HCT116 (cell line): ENCODE data around the gene AADAC. TPM values are rescaled to one million over a fixed set of nuclear protein-coding genes. Genes with fewer than 3 reads are reported as not detected.

Experiments
- ATAC-seq: fragments of 200-7000 bp; cut with Tn5 transposase; 2 replicates; pipeline ENCODE4 v1.9.1; 2020; ENCODE audit warnings: mild to moderate bottlenecking, moderate library complexity
- BruUV-seq: library from RNA; stranded (reverse); fragments of 400-500 nt; replicated peaks from 2 replicates; lab custom pipeline; 2021; lab: Mats Ljungman, UMichigan
- CTCF ChIA-PET: fragments of 300-600 bp; sonication (Branson Sonifier 250); formaldehyde crosslinking; loops from one replicate; lab custom pipeline; 2021; ENCODE audit warnings: antibody characterized with exemption; lab: Charles Lee
- POLR2A ChIA-PET: fragments of 300-600, 350-600 bp; sonication (Branson Sonifier 250); formaldehyde crosslinking; loops from one replicate; lab custom pipeline; 2021; ENCODE audit warnings: antibody characterized with exemption; lab: Charles Lee
- RAD21 ChIA-PET, 2 experiments: fragments of 300-600 bp; sonication (Branson Sonifier 250); formaldehyde crosslinking; loops; one replicate each; lab custom pipeline; 2023; ENCODE audit warnings: low total read pairs in 2 of 2; ENCODE audit not compliant: uncharacterized antibody in 2 of 2, unreplicated experiment in 2 of 2, low non-redundant PET in 1 of 2; lab: Charles Lee
- DNase-seq: peaks from one replicate; pipeline ENCODE4 v3.0.0-alpha.2; 2010; ENCODE audit warnings: low read depth, low spot score
- H2AFZ ChIP-seq: fragments of 200-600 bp; shearing (Covaris generic), sonication (generic); 2 replicates; pipeline ENCODE4 v1.6.1; 2017; ENCODE audit warnings: low read depth, mixed run types, mixed read lengths, antibody characterized with exemption, low read length; ENCODE audit not compliant: poor library complexity, severe bottlenecking
- H3K27ac ChIP-seq: 2 replicates; pipeline ENCODE4 v1.5.1; 2012; ENCODE audit warnings: low read depth, low read length
- H3K27me3 ChIP-seq: fragments of 200-600 bp; sonication (generic); 2 replicates; pipeline ENCODE4 v1.6.1; 2016; ENCODE audit warnings: mixed run types, low read length, mixed read lengths; ENCODE audit not compliant: insufficient read depth
- H3K36me3 ChIP-seq, 2 experiments: fragments of 200-500 bp in 1 of 2; fragments of 200-600 bp in 1 of 2; sonication (Bioruptor generic) in 1 of 2; sonication (generic) in 1 of 2; 2 replicates each; pipeline versions ENCODE4 v1.5.1 to v1.6.1; 2014 to 2016; ENCODE audit warnings: low read length in 2 of 2, inconsistent platforms in 1 of 2, mixed read lengths in 1 of 2, mixed run types in 1 of 2; ENCODE audit not compliant: insufficient read depth in 2 of 2, control insufficient read depth in 1 of 2
- H3K4me1 ChIP-seq, 2 experiments: fragments of 200-600 bp in 1 of 2; sonication (generic) in 1 of 2; 2 replicates each; pipeline versions ENCODE4 v1.5.1 to v1.6.1; 2012 to 2017; ENCODE audit warnings: low read length in 2 of 2, inconsistent platforms in 1 of 2, mild to moderate bottlenecking in 1 of 2, mixed read lengths in 1 of 2, mixed run types in 1 of 2, moderate library complexity in 1 of 2; ENCODE audit not compliant: insufficient read depth in 2 of 2, control insufficient read depth in 1 of 2
- H3K4me2 ChIP-seq: fragments of 200-600 bp; sonication (generic); 2 replicates; pipeline ENCODE4 v1.6.1; 2017; ENCODE audit warnings: mixed run types, low read length, mixed read lengths
- H3K4me3 ChIP-seq, 2 experiments: fragments of 200-600 bp in 1 of 2; sonication (generic) in 1 of 2; replicated peaks in 1 of 2; 2 replicates each; pipeline ENCODE4 v1.5.1; 2011 to 2016; ENCODE audit warnings: low read length in 2 of 2, control low read depth in 1 of 2, low read depth in 1 of 2, mild to moderate bottlenecking in 1 of 2, mixed read lengths in 1 of 2, mixed run types in 1 of 2
- H3K79me2 ChIP-seq: fragments of 200-600 bp; sonication (generic); 2 replicates; pipeline ENCODE4 v1.6.1; 2017; ENCODE audit warnings: mild to moderate bottlenecking, mixed run types, low read length, moderate library complexity, mixed read lengths; ENCODE audit not compliant: insufficient read depth
- H3K9ac ChIP-seq: fragments of 200-600 bp; sonication (generic); 2 replicates; pipeline ENCODE4 v1.6.1; 2016; ENCODE audit warnings: low read length, mixed read lengths
- H3K9me2 ChIP-seq: fragments of 200-600 bp; sonication (generic), shearing (Covaris generic); 2 replicates; pipeline ENCODE4 v1.6.1; 2017; ENCODE audit warnings: mixed run types, mild to moderate bottlenecking, moderate library complexity; ENCODE audit not compliant: insufficient read depth
- H3K9me3 ChIP-seq, 2 experiments: fragments of 200-500 bp in 1 of 2; fragments of 200-600 bp in 1 of 2; sonication (Bioruptor generic) in 1 of 2; sonication (generic) in 1 of 2; 2 replicates each; pipeline ENCODE4 v1.6.1; 2014 to 2017; ENCODE audit warnings: low read length in 2 of 2, mixed read lengths in 2 of 2, inconsistent platforms in 1 of 2, low read depth in 1 of 2, mild to moderate bottlenecking in 1 of 2, mixed run types in 1 of 2, moderate library complexity in 1 of 2; ENCODE audit not compliant: control insufficient read depth in 1 of 2, insufficient read depth in 1 of 2
- H4K20me1 ChIP-seq: fragments of 200-600 bp; sonication (generic), shearing (Covaris generic); 2 replicates; pipeline ENCODE4 v1.6.1; 2017; ENCODE audit warnings: mixed run types, mild to moderate bottlenecking, moderate library complexity; ENCODE audit not compliant: insufficient read depth
- CBX3 ChIP-seq: IDR thresholded peaks from 2 replicates; pipeline ENCODE4 v1.6.1; 2012; ENCODE audit warnings: low read depth
- CEBPB ChIP-seq: IDR thresholded peaks from 2 replicates; pipeline ENCODE4 v1.6.1; 2012; ENCODE audit warnings: low read depth
- JUND ChIP-seq: IDR thresholded peaks from 2 replicates; pipeline ENCODE4 v1.6.1; 2012
- MAX ChIP-seq: IDR thresholded peaks from 2 replicates; pipeline ENCODE4 v1.6.1; 2012
- POLR2A ChIP-seq: IDR thresholded peaks from 2 replicates; pipeline ENCODE4 v1.7.0; 2011; ENCODE audit warnings: borderline replicate concordance; ENCODE audit not compliant: insufficient read depth, insufficient read length; ENCODE audit errors: extremely low read depth
- SIN3A ChIP-seq: IDR thresholded peaks from 2 replicates; pipeline ENCODE4 v1.6.1; 2012; ENCODE audit warnings: low read depth
- SP1 ChIP-seq: IDR thresholded peaks from 2 replicates; pipeline ENCODE4 v1.6.1; 2012; ENCODE audit warnings: low read depth
- YY1 ChIP-seq: IDR thresholded peaks from 2 replicates; pipeline ENCODE4 v1.6.1; 2011; ENCODE audit warnings: low read length, low read depth, moderate library complexity, mild to moderate bottlenecking; ENCODE audit not compliant: insufficient replicate concordance; ENCODE audit errors: extremely low read depth
- ZFX ChIP-seq: fragments of 450-650 bp; IDR thresholded peaks from 2 replicates; pipeline ENCODE4 v1.6.1; 2017
- ZNF274 ChIP-seq: fragments of 200-500 bp; sonication (Bioruptor generic); IDR thresholded peaks from 2 replicates; pipeline ENCODE4 v1.6.1; 2014; ENCODE audit warnings: mild to moderate bottlenecking, low read depth, low read length, inconsistent platforms
- intact Hi-C: fragments of 100-400 bp; cut with micrococcal nuclease; formaldehyde crosslinking; loops from 2 replicates; pipeline ENCODE4 v1.10.0; 2022
- total RNA-seq: library from RNA; stranded (reverse); gene quantifications from one replicate; pipeline ENCODE4 v1.2.1, GENCODE V29; 2021; ENCODE audit not compliant: unreplicated experiment
- TF ChIP-seq, protein P1 (sequence below): IDR thresholded peaks from 2 replicates; pipeline ENCODE4 v1.6.1; 2011; ENCODE audit warnings: mild to moderate bottlenecking, low read length, moderate library complexity; ENCODE audit not compliant: insufficient replicate concordance; ENCODE audit errors: extremely low read depth
- TF ChIP-seq, protein P2 (sequence below): IDR thresholded peaks from 2 replicates; pipeline ENCODE4 v1.6.1; 2012
- TF ChIP-seq, protein P3 (sequence below), 3 experiments: fragments of 200-600 bp in 1 of 3; sonication (generic) in 1 of 3; IDR thresholded peaks in 2 of 3; conservative IDR thresholded peaks in 1 of 3; 2 replicates each; pipeline ENCODE4 v1.5.1; 2012 to 2017; ENCODE audit warnings: low read depth in 2 of 3, low read length in 2 of 3, antibody characterized with exemption in 1 of 3, borderline replicate concordance in 1 of 3, control low read depth in 1 of 3, mild to moderate bottlenecking in 1 of 3, mixed read lengths in 1 of 3, mixed run types in 1 of 3, moderate library complexity in 1 of 3; ENCODE audit not compliant: insufficient read depth in 1 of 3

Gene AADAC
- total RNA-seq, 1 experiment from 2014 or later: 3.8 TPM

DNA sequence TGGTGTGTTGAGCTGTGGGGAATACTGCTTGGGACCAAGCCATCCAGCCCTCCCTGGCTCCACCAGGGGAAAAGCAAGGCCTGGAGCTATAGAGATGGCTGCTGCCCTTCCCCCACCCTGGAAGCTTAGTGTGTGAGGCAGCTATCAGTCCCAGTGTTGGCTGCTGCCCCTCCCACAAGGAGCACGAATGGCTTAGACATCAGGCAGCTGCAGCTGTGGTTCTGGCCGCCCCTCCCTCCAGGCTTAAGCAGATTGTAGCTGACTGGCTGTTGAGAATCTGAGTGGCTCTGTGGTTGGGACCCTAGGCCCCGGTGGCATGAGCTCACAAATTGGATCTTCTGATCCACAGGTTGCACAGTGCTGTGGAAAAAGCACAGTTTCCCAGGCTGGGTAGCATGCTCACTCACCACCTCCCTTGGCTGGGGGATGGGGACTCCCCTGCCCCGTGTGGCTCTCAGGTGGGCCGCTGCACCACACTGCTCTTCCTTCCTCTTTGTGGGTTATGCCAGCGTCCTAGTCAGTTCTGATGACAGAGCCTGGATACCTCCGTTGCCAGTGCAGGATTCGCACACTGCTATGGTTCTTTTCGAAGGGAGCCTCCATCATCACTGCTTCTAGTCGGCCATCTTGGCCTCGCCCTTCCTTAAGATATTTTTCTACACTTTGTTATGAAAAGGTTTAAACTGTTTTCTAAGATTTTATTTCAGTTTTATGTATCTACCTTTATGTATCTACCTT lies 38.3 kb downstream of the AADAC start:
- no peaks in the 10 kb centered on the region for H4K20me1 ChIP-seq
- H3K9ac ChIP-seq: no peak overlapping the region
- no peaks in the 10 kb centered on the region for H3K27me3 ChIP-seq
- H3K4me3 ChIP-seq: no peak overlapping the region
- no TSS peak for BruUV-seq
- no peaks in the 10 kb centered on the region for H3K36me3 ChIP-seq
- no peaks in the 10 kb centered on the region for H3K4me1 ChIP-seq
- ChIA-PET POLR2A (no interaction called here), CTCF (no interaction called here)
- no peak overlapping the region for H2AFZ ChIP-seq
- no peak overlapping the region for H3K4me2 ChIP-seq
- intact Hi-C loops: no loop called here
- H3K27ac ChIP-seq: no peak overlapping the region
- ATAC-seq (no peak), DNase-seq (no peak)
- H3K9me2 ChIP-seq: no peaks in the 10 kb centered on the region
- H3K79me2 ChIP-seq: no peaks in the 10 kb centered on the region
- TF ChIP-seq MAX (no peak), CBX3 (no peak), CEBPB (no peak), ZFX (no peak), SIN3A (no peak), YY1 (no peak), ZNF274 (no peak), SP1 (no peak), JUND (no peak), POLR2A (no peak)
- TF ChIP-seq, protein P1, sequence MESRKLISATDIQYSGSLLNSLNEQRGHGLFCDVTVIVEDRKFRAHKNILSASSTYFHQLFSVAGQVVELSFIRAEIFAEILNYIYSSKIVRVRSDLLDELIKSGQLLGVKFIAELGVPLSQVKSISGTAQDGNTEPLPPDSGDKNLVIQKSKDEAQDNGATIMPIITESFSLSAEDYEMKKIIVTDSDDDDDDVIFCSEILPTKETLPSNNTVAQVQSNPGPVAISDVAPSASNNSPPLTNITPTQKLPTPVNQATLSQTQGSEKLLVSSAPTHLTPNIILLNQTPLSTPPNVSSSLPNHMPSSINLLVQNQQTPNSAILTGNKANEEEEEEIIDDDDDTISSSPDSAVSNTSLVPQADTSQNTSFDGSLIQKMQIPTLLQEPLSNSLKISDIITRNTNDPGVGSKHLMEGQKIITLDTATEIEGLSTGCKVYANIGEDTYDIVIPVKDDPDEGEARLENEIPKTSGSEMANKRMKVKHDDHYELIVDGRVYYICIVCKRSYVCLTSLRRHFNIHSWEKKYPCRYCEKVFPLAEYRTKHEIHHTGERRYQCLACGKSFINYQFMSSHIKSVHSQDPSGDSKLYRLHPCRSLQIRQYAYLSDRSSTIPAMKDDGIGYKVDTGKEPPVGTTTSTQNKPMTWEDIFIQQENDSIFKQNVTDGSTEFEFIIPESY: no peak
- TF ChIP-seq, protein P2, sequence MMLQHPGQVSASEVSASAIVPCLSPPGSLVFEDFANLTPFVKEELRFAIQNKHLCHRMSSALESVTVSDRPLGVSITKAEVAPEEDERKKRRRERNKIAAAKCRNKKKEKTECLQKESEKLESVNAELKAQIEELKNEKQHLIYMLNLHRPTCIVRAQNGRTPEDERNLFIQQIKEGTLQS: no peak
- TF ChIP-seq, protein P3, sequence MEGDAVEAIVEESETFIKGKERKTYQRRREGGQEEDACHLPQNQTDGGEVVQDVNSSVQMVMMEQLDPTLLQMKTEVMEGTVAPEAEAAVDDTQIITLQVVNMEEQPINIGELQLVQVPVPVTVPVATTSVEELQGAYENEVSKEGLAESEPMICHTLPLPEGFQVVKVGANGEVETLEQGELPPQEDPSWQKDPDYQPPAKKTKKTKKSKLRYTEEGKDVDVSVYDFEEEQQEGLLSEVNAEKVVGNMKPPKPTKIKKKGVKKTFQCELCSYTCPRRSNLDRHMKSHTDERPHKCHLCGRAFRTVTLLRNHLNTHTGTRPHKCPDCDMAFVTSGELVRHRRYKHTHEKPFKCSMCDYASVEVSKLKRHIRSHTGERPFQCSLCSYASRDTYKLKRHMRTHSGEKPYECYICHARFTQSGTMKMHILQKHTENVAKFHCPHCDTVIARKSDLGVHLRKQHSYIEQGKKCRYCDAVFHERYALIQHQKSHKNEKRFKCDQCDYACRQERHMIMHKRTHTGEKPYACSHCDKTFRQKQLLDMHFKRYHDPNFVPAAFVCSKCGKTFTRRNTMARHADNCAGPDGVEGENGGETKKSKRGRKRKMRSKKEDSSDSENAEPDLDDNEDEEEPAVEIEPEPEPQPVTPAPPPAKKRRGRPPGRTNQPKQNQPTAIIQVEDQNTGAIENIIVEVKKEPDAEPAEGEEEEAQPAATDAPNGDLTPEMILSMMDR (IDR thresholded peaks at IDR 0.05 in 2 of 3, conservative IDR thresholded peaks at IDR 0.05 in 1 of 3; ENCODE audit: borderline replicate concordance in 1 of 3, insufficient read depth in 1 of 3, low read depth in 2 of 3, low read length in 2 of 3): no peak
- TF ChIP-seq, all 23 proteins: peak for 0
- peaks cover 0 to 3% of the 10 kb centered on the region in 2 experiments; a peak in 1 of 4 replicates for H3K9me3 ChIP-seq
- RAD21 ChIA-PET: no interaction called here
